ENCODE measurements around the gene PCF11.
"Not testable (repeated sequence)": the region's sequence is repeated elsewhere in the genome, so short reads cannot be mapped to it uniquely, and the experiment has no call there.

PCF11 gene, protein sequence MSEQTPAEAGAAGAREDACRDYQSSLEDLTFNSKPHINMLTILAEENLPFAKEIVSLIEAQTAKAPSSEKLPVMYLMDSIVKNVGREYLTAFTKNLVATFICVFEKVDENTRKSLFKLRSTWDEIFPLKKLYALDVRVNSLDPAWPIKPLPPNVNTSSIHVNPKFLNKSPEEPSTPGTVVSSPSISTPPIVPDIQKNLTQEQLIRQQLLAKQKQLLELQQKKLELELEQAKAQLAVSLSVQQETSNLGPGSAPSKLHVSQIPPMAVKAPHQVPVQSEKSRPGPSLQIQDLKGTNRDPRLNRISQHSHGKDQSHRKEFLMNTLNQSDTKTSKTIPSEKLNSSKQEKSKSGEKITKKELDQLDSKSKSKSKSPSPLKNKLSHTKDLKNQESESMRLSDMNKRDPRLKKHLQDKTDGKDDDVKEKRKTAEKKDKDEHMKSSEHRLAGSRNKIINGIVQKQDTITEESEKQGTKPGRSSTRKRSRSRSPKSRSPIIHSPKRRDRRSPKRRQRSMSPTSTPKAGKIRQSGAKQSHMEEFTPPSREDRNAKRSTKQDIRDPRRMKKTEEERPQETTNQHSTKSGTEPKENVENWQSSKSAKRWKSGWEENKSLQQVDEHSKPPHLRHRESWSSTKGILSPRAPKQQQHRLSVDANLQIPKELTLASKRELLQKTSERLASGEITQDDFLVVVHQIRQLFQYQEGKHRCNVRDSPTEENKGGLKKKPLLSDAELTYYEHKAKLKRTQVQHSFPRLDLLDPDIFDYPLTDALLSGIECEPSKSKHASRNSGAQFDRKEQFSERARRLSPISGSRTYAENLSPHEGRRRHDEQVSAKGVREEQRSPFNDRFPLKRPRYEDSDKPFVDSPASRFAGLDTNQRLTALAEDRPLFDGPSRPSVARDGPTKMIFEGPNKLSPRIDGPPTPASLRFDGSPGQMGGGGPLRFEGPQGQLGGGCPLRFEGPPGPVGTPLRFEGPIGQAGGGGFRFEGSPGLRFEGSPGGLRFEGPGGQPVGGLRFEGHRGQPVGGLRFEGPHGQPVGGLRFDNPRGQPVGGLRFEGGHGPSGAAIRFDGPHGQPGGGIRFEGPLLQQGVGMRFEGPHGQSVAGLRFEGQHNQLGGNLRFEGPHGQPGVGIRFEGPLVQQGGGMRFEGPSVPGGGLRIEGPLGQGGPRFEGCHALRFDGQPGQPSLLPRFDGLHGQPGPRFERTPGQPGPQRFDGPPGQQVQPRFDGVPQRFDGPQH (N-terminal part only)

DNA sequence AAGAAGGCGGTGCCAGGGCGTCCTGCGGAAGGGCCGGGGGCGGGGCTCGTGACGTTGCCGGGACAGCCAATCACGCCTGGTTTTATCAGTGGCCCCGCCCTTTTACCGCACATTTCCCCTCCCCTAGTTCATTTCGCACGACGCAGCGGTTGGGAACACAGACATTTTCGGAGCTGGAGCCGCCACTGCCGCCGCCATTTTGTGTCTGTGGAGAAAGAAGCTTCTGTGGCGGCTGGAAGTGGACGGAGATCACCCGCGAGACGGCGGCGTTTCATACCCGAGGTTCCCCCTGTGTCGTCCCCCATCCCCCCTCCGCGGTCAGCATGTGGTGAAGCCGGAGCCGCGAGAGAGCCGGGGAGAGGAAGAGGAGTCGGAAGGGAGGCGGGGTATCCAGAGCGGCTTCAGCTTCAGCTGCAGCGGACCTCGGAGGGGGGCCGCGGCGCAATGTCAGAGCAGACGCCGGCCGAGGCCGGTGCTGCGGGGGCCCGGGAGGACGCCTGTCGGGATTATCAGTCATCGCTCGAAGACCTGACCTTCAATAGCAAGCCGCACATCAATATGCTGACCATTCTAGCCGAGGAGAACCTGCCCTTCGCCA is at the start of gene PCF11:
Gene PCF11 (plus strand): TSS at position 136 of the 598 bp plus-strand sequence. CDS start 309 bp downstream, at position 445.
- no peak for DNase-seq

DNA sequence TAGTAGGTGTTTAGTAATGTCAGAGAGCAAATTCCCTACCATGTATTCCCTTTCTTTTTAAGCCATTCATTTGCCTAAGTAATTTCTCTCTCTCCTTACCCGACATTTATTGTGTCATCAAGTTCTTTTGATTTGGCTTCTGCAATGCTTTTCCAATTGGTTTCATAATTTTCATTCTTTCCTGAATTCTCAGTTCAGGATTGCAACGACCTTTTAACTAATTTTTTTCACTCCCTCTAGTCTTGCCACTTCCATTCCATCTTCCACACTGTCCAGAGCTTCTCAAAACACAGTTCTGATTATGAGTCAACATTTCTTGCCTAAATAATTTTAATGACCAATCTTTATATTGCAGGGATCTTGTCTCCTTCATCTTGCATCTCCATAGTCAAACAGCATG is 44.0 kb upstream of the PCF11 start:
- DNase-seq, result no peak

DNA sequence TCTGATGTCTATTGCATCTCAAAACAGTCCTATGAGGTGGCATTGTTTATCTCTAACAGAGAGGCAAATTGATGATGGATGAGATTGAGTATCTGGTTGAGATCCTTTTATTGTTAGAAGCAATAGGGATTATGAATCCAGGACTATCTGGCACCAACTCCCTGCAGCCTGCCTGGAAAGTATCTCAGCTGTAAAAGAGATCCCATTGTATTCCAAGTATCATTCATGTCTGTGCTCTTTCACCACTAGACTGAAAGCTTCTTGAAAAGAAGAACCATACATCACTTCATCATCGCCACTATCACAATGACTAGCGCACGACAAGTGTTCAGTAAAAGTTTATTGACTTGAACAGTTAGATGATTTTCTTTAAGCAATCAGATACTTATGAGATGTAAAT is 41.9 kb upstream of the PCF11 start:
- peak; percentile 34 for DNase-seq

DNA sequence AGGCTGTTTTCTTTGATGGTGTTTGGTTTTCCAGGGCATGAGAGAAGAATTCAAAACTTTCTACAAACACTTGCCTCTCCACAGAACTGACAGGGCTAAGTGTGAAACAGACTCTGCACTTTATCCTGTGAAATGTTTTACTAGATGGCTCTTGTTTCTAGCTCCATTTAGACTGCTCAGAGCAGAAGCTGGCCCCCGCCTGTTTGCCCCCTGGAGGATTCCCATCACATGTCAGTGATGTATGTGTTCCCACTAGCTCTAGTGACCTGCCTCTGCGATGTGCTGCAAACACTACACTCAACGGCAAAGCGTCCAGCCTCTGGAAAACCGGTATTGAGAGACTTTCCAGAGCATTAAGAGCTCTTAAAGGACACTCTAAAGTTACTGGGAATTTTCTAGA is 41.4 kb upstream of the PCF11 start:
- peak; percentile 34 for DNase-seq

DNA sequence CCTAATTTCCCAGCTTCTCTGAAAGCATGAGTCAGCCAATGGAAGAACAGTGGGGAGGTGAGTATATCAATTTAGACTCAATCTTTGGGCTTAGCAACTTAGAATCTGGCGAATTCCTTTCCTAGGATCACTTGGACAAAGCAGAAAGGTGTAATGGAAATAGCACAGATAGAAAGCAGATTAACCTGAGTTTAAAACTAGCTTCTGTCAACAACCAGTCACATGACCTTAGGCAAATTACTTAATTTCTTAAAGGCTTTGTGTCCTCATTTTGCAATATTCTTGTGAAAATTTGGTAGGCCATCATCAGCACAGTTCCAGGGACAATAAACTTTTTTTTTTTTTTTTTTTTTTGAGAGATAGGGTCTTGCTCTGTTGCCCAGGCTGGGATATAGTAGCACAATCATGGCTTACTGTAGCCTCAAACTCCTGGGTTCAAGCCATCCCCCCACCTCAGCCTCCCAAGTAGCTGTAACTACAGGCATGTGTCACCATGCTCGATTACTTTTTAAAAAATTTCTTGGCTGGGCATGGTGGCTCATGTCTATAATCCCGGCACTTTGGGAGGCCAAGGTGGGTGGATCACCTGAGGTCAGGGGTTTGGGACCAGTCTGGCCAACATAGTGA is 40.8 kb upstream of the PCF11 start:
- DNase-seq, result no peak

DNA sequence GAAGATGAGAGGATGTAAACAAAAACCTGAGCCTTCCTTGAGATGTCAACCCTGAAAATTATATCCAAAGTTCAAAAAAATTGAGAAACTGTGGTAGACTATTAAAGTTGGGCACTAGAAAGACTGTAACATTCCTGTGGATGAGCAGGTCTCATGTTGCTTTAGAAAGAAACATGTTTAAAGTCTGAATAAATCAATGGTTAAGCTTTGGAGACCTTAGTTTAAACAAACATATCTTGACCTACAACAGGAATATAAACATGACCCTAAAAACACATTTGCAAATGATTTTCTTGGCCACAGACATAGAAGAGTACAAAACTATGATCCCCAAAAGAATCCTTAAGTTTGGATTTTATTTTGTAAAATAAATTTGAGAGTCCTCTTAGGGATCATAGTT is 38.1 kb upstream of the PCF11 start:
- no peak for DNase-seq

DNA sequence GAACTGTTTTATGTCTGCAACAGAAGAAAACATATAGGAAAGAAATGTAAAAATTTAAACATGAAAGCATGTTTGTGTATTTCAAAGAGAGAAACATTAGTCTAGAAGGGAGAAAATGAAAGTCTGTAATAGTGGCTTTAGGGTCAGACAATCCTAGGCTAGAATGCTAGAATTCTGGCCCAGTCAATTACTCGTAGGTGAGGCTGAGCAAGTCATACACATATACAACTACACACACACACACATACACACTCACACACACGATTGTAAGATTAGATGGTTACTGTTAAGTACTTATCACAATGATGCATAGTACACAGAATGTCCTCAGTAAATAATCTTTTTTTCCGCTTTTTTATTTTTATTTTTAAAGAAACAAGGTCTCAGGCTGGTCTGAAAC is 37.7 kb upstream of the PCF11 start:
- DNase-seq, result no peak

DNA sequence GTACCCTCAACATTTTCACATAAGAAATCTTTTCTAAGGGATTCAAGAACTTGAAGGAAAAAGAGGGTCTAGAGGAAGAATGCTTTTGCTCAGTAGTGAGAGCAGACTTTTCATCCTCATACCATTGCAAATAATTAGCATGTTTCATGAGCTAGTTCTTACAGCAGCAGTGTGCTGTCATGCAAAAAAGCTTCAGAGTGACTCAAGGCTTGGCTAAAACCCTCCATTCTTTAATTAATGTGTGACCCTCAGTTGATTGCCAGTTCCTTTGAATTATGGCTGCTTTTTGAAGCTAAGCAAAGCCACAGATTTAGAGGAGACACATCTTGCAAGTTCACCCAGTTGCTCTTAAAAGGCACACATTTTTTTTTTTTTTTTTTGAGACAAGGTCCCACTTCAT is 36.6 kb upstream of the PCF11 start:
- no peak for DNase-seq

DNA sequence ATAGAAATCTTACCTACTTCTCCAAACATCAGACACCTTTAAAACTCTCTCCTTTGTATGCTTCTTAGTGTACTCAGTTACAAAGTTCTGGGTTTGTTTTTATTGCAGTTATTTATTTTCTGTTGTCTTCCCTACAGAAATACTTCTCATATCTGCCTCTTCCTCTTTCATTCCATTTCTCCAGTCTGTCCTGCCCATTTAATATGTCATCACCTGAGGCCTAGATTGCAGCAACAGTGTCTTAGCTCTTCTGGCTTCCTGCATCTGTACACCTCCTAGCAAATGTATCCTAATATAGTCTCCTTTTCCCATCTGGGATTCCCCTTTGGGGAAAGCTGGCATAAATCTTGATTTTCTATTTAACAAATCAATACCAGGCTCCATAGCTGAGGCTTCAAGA is 34.9 kb upstream of the PCF11 start:
- no peak for DNase-seq

DNA sequence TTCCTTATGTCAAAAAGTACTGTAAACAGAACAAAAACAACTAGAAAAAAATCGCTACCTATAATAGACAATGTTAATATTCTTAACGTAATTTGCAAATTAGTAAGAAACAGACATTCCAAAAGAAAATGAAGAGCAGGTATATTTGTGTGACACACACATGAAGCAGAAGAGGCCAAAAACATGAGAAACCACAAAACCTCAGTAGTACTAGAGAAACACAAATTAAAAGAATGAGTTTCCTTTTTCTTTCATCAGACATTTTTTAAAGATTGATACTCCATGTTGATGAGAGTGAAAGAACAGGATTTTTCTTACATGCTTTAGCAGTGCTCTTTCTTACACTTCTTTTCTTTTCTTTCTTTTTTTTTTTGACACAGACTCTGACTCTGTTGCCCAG is 34.2 kb upstream of the PCF11 start:
- no peak for DNase-seq

DNA sequence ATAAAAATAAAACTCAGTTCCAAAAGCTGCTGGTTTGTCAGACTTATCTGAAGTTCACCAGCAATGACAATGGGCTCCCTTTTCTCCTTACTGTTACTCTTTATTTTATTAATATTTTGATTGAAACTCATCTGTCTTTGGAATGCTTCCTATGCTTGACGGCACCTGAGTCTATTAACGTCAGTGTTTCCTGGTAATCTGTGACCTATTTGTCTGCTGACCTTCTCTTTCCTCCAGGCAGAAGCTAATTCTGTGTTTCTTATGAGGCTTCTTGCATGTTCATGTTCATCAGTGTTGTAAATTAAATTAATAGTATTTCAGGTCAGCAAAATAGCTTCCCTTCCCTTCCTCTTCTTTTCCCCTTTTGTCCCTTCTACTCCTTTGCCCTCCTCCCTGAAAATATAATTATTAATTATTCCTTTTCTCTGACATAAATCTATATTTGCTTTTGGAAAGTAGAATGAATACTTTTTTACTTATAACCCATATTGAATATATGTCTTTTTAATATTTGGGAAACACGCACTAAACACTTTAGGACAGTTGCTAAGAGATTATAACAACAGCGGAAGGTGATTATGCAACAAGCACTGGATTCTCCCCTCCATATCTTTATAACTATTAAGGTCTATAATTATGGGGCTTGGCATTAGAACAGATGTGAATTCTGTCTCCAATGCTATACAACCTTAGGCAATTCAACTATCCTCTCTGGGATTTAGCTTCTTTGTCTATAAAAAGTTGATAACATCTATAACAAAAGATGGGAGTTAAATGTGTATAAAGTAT is 32.1 kb upstream of the PCF11 start:
- no peak for DNase-seq

DNA sequence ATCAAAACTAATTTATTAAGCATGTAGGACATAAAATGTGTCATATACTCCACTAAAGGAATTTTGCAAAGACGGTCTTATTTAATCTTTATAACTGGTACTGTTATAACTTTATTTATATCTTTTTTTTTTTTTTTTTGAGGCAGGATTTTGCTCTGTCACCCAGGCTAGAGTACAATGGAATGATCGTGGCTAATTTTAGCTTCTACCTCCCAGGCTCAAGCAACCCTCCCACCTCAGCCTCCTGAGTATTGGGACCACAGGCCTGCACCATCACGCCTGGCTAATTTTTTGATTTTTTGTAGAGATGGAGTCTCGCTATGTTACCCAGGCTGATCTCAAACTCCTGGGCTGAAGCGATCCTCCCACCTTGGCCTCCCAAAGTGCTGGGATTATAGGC is 31.4 kb upstream of the PCF11 start:
- DNase-seq, result no peak

DNA sequence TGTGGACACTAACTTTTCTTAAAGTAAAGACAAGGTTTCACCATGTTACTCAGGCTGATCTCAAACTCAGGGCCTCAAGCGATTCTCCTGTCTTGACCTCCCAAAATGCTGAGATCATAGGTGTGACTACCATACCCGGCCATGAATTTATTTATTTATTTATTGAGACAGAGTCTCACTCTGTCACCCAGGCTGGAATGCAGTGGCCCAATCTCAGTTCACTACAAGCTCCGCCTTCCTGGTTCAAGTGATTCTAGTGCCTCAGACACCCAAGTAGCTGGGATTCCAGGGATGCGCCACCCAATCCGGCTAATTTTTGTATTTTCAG is 29.7 kb upstream of the PCF11 start:
- no peak for DNase-seq

DNA sequence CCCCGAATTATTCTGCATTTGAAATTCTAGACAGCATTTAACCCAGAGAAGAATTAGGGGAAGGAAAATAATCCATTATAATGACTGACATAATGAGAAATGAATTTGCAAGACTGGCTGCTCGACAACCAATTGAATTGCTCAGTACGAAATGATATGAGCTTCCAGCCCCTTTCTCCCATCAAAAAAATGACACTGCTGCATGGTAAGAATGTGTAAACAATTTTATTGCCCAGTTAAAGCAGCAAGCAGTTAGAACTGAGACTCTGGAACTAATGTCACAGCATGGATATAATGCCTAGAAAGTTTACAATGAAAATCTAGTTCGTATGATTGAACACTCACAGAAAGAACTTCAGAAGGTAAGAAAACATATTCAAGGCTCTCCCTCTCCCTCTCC is 24.7 kb upstream of the PCF11 start:
- DNase-seq, result no peak

DNA sequence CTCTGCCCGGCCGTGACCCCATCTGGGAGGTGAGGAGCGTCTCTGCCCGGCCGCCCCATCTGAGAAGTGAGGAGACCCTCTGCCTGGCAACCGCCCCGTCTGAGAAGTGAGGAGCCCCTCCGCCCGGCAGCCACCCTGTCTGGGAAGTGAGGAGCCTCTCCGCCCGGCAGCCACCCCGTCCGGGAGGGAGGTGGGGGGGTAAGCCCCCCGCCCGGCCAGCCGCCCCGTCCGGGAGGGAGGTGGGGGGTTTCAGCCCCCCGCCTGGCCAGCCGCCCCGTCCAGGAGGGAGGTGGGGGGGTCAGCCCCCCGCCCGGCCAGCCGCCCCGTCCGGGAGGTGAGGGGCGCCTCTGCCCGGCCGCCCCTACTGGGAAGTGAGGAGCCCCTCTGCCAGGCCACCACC is 23.7 kb upstream of the PCF11 start:
- DNase-seq, result not testable (repeated sequence)

DNA sequence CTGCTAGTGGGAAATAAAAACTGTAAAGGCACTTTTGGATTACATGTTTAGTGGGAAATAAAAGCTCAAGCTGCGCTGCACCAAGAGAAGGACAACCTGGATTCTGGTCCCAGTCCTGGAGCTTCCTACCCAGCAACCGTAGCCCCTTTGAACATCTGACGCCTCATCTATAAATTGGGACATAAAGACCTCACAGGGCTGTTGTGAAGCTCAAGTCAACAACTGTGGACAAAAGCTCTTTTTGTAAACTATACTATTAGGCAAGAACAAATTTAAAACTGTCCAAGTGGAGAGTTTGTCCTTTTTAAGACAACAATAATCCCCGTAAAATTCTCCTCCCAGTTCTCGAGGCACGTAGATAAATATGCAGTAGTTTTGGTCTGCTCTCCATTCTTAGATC is 17.6 kb upstream of the PCF11 start:
- no peak for DNase-seq

DNA sequence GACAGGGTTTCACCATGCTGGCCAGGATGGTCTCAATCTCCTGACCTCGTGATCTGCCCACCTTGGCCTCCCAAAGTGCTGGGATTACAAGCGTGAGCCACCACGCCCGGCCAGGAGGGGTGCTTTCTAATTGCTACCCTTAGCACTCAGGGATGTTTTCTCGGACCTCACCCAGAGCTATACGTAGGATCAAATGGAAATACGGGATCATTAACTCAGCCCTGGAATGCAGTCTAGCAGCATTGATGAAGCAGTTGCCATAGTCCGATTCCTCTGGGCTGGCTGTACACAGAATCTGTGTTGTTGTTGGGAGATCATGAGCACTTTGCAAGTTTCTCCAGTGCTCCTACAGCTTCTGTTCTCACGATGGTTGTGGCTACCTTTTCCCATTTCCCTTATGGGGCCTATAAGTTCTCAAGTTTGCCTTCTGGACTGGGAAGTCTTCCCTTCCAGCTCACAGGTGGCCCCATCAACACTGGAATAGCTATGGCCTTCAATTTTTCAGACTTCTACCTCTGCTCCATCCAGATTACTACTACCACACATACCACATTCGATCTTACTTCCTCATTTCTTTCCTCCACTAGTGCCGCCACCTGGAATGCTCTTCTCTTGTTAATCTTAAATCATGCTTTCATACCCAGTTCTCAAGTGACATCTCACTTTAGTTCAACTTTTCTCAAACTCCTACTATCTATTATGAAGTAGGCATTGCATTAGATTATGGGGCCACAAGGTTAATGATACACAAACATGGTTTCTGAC is 16.1 kb upstream of the PCF11 start:
- no peak for DNase-seq

DNA sequence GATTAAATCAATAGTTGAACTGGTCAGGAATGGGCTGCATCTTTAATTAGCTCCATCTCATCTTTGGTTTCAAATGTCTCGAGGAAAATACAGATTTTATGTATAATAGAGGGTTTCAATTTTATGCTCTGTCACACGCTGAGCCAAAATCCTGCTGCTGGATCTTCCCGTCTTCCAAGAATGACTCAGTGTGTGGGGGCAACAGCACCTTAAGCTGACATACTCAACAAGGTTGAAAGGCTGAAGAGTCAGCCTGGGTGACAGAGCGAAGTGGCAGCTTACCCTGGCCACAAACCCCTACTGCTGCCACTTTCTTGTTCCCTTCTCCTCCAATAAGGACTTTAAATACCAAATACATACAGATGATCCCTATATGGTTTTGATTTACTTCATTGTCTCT is 9.0 kb upstream of the PCF11 start:
- DNase-seq, result no peak

DNA sequence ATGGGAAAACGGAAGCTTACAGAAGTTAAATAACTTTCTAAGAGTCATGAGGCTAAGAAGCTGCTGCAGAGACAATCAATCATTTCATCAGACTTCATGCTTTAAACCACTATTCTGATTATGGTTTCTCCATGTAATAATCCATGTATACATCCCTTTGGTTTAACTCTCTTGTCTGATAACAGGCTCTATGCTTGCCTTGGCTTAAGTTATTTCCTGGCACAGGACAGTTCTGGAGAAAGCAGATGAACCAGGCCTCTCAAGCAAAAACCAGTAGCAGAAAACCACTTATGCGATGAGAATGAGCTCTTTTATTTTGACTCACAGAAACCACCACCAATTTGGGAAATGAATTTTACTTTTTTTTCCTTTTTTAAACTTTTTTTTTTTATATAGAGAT is 6.5 kb upstream of the PCF11 start:
- no peak for DNase-seq

DNA sequence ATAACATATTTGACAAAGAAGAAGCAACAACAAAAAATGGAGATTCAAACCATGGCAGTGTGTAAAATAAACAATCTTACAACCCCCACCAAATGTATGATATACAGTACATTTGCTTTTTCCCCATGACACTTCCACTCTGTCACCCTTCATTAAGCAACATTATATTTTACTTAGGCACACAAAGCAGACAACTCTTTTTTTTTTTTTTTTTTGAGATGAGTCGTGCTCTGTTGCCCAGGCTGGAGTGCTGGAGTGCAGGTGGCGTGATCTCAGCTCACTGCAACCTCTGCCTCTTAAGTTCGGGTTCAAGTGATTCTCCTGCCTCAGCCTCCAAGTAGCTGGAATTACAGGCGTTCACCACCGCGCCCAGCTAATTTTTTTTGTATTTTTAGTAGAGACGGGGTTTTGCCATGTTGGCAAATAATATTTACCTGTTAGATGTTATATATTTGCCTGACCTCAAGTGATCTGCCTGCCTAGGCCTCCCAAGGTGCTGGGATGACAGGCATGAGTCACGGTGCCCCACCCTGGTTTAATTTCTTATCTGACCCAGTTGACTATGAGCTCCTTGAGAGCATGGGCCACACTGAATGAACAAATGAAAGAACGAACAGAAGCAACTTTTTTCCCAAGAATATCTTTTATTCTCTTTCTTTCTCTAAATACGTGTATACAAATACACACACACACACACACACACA is 5.5 kb upstream of the PCF11 start:
- no peak for DNase-seq
